Neural cell (in vitro differentiated cells): Measurements from ENCODE around the gene GDPD5. TPM values are rescaled to one million over a fixed set of nuclear protein-coding genes. Genes with fewer than 3 reads are reported as not detected.
A peak's percentile ranks its signal among the peaks of the same experiment; 100 is the strongest.

Source experiments
- H2AFZ ChIP-seq: fragments of 200-600, 300-800 bp; sonication (generic), shearing (Covaris generic); 2 replicates; pipeline ENCODE4 v1.6.0; 2014; ENCODE audit warnings: low read depth, mild to moderate bottlenecking, antibody characterized with exemption, low read length, moderate library complexity
- H3F3A ChIP-seq: fragments of 200-600 bp; shearing (Covaris generic); 2 replicates; pipeline ENCODE4 v1.6.1; 2016; ENCODE audit warnings: mild to moderate bottlenecking, moderate library complexity, mixed read lengths, antibody characterized with exemption, low read length; ENCODE audit not compliant: insufficient read depth, poor library complexity, severe bottlenecking
- H3K27ac ChIP-seq: fragments of 200-600, 300-800 bp; sonication (generic), shearing (Covaris generic); 2 replicates; pipeline ENCODE4 v1.5.1; 2014; ENCODE audit warnings: mild to moderate bottlenecking, low read length, moderate library complexity
- H3K27me3 ChIP-seq: fragments of 300-800, 200-600 bp; sonication (generic), shearing (Covaris generic); 2 replicates; pipeline ENCODE4 v1.6.0; 2014; ENCODE audit warnings: mild to moderate bottlenecking, low read depth, low read length, moderate library complexity; ENCODE audit not compliant: insufficient read depth
- H3K36me3 ChIP-seq: fragments of 300-800, 200-600 bp; sonication (generic), shearing (Covaris generic); 2 replicates; pipeline ENCODE4 v1.5.1; 2014; ENCODE audit warnings: mild to moderate bottlenecking, antibody characterized with exemption, low read length, moderate library complexity; ENCODE audit not compliant: insufficient read depth
- H3K4me2 ChIP-seq: fragments of 300-800, 200-600 bp; sonication (generic), shearing (Covaris generic); 2 replicates; pipeline ENCODE4 v1.6.0; 2014; ENCODE audit warnings: mild to moderate bottlenecking, low read length
- H3K4me3 ChIP-seq: fragments of 300-800, 200-600 bp; sonication (generic), shearing (Covaris generic); 2 replicates; pipeline ENCODE4 v1.5.1; 2014; ENCODE audit warnings: mild to moderate bottlenecking, low read length, moderate library complexity
- H3K79me2 ChIP-seq: fragments of 200-600 bp; shearing (Covaris generic); replicated peaks from 2 replicates; pipeline ENCODE4 v1.6.0; 2014; ENCODE audit warnings: mild to moderate bottlenecking, low read length, moderate library complexity; ENCODE audit not compliant: insufficient read depth
- H3K9ac ChIP-seq: fragments of 300-800, 200-600 bp; sonication (generic), shearing (Covaris generic); 2 replicates; pipeline ENCODE4 v1.6.1; 2016; ENCODE audit warnings: mild to moderate bottlenecking, low read length, mixed read lengths
- H3K9me2 ChIP-seq: fragments of 200-600 bp; shearing (Covaris generic); 2 replicates; pipeline ENCODE4 v1.6.1; 2016; ENCODE audit warnings: mild to moderate bottlenecking, low read length, mixed read lengths; ENCODE audit not compliant: insufficient read depth
- H3K9me3 ChIP-seq: fragments of 200-600, 300-800 bp; sonication (generic), shearing (Covaris generic); 2 replicates; pipeline ENCODE4 v1.6.1; 2016; ENCODE audit warnings: mild to moderate bottlenecking, mixed run types, low read length, moderate library complexity, mixed read lengths
- H4K20me1 ChIP-seq: fragments of 200-600 bp; shearing (Covaris generic); 2 replicates; pipeline ENCODE4 v1.6.1; 2016; ENCODE audit warnings: mild to moderate bottlenecking, mixed run types; ENCODE audit not compliant: insufficient read depth
- EP300 ChIP-seq: fragments of 450-650 bp; conservative IDR thresholded peaks from 2 replicates; pipeline ENCODE4 v1.6.1; 2014; ENCODE audit warnings: antibody characterized with exemption, mild to moderate bottlenecking, moderate library complexity; ENCODE audit not compliant: poor library complexity, severe bottlenecking
- EZH2 ChIP-seq: fragments of 200-600, 300-800 bp; shearing (Covaris generic), sonication (generic); IDR thresholded peaks from 2 replicates; pipeline ENCODE4 v1.6.1; 2014; ENCODE audit warnings: antibody characterized with exemption, low read length, borderline replicate concordance, mild to moderate bottlenecking; ENCODE audit not compliant: insufficient read depth, poor library complexity, severe bottlenecking
- MXI1 ChIP-seq: fragments of 450-650 bp; conservative IDR thresholded peaks from 2 replicates; pipeline ENCODE4 v1.6.1; 2014; ENCODE audit warnings: antibody characterized with exemption, mild to moderate bottlenecking; ENCODE audit not compliant: poor library complexity, severe bottlenecking
- POLR2AphosphoS5 ChIP-seq: IDR thresholded peaks from 2 replicates; pipeline ENCODE4 v1.6.1; 2012
- RAD21 ChIP-seq: fragments of 450-650 bp; conservative IDR thresholded peaks from 2 replicates; pipeline ENCODE4 v1.6.1; 2014; ENCODE audit warnings: antibody characterized with exemption, mild to moderate bottlenecking, moderate library complexity
- SMC3 ChIP-seq: fragments of 450-650 bp; conservative IDR thresholded peaks from 2 replicates; pipeline ENCODE4 v1.6.1; 2014; ENCODE audit warnings: antibody characterized with exemption, mild to moderate bottlenecking, moderate library complexity; ENCODE audit not compliant: poor library complexity
- TAF1 ChIP-seq: IDR thresholded peaks from 2 replicates; pipeline ENCODE4 v1.6.1; 2012; ENCODE audit warnings: low read depth
- polyA plus RNA-seq: library from polyadenylated mRNA; depleted of rRNA; stranded (reverse); fragments of >200 nt; gene quantifications from 2 replicates; pipeline ENCODE4 v1.2.3, GENCODE V29; 2014
- TF ChIP-seq, protein P1 (sequence below): IDR thresholded peaks from 2 replicates; pipeline ENCODE4 v1.6.1; 2012; ENCODE audit warnings: borderline replicate concordance
- TF ChIP-seq, protein P2 (sequence below): fragments of 450-650 bp; IDR thresholded peaks from 2 replicates; pipeline ENCODE4 v1.5.1; 2014; ENCODE audit warnings: antibody characterized with exemption, mild to moderate bottlenecking, moderate library complexity; ENCODE audit not compliant: poor library complexity, severe bottlenecking

The GDPD5 gene
- polyA plus RNA-seq, 1 donor from 2014 or later, result 19.2 TPM

DNA sequence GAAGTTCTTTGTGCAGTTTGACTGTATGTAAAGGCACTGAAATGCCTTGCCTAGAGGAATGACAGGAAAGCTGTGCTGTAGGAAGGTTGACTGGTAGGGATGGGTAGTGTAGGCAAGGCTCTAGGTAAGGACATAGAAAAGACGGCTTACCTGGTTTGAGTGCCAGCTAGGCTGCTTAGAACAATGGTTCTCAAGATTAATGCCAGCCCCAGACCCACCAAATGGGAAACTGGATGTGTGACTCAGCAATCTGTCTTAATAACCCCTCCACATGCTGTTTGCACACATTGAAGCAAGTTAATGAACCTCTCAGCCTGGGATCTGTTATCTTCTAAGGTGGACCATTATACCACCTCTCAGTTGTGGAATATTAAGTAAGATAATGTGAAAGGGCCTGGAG lies 122.7 kb downstream of the GDPD5 start:
- Histone ChIP-seq H3K27me3 (no peaks in the 10 kb centered on the region), H3K36me3 (peaks cover 15% of the 10 kb centered on the region), H3K4me2 (no peak overlapping the region), H3K9me2 (no peaks in the 10 kb centered on the region), H3K27ac (no peak overlapping the region), H4K20me1 (peaks cover 8% of the 10 kb centered on the region), H3K79me2 (peaks cover 50% of the 10 kb centered on the region), H3K4me3 (no peak overlapping the region), H3K9me3 (no peaks in the 10 kb centered on the region), H3F3A (no peaks in the 10 kb centered on the region), H2AFZ (no peak overlapping the region), H3K9ac (no peak overlapping the region)
- TF ChIP-seq, protein P1, sequence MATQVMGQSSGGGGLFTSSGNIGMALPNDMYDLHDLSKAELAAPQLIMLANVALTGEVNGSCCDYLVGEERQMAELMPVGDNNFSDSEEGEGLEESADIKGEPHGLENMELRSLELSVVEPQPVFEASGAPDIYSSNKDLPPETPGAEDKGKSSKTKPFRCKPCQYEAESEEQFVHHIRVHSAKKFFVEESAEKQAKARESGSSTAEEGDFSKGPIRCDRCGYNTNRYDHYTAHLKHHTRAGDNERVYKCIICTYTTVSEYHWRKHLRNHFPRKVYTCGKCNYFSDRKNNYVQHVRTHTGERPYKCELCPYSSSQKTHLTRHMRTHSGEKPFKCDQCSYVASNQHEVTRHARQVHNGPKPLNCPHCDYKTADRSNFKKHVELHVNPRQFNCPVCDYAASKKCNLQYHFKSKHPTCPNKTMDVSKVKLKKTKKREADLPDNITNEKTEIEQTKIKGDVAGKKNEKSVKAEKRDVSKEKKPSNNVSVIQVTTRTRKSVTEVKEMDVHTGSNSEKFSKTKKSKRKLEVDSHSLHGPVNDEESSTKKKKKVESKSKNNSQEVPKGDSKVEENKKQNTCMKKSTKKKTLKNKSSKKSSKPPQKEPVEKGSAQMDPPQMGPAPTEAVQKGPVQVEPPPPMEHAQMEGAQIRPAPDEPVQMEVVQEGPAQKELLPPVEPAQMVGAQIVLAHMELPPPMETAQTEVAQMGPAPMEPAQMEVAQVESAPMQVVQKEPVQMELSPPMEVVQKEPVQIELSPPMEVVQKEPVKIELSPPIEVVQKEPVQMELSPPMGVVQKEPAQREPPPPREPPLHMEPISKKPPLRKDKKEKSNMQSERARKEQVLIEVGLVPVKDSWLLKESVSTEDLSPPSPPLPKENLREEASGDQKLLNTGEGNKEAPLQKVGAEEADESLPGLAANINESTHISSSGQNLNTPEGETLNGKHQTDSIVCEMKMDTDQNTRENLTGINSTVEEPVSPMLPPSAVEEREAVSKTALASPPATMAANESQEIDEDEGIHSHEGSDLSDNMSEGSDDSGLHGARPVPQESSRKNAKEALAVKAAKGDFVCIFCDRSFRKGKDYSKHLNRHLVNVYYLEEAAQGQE, result no peak
- TF ChIP-seq, protein P2, sequence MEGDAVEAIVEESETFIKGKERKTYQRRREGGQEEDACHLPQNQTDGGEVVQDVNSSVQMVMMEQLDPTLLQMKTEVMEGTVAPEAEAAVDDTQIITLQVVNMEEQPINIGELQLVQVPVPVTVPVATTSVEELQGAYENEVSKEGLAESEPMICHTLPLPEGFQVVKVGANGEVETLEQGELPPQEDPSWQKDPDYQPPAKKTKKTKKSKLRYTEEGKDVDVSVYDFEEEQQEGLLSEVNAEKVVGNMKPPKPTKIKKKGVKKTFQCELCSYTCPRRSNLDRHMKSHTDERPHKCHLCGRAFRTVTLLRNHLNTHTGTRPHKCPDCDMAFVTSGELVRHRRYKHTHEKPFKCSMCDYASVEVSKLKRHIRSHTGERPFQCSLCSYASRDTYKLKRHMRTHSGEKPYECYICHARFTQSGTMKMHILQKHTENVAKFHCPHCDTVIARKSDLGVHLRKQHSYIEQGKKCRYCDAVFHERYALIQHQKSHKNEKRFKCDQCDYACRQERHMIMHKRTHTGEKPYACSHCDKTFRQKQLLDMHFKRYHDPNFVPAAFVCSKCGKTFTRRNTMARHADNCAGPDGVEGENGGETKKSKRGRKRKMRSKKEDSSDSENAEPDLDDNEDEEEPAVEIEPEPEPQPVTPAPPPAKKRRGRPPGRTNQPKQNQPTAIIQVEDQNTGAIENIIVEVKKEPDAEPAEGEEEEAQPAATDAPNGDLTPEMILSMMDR, result no peak
- TF ChIP-seq EP300, result no peak

DNA sequence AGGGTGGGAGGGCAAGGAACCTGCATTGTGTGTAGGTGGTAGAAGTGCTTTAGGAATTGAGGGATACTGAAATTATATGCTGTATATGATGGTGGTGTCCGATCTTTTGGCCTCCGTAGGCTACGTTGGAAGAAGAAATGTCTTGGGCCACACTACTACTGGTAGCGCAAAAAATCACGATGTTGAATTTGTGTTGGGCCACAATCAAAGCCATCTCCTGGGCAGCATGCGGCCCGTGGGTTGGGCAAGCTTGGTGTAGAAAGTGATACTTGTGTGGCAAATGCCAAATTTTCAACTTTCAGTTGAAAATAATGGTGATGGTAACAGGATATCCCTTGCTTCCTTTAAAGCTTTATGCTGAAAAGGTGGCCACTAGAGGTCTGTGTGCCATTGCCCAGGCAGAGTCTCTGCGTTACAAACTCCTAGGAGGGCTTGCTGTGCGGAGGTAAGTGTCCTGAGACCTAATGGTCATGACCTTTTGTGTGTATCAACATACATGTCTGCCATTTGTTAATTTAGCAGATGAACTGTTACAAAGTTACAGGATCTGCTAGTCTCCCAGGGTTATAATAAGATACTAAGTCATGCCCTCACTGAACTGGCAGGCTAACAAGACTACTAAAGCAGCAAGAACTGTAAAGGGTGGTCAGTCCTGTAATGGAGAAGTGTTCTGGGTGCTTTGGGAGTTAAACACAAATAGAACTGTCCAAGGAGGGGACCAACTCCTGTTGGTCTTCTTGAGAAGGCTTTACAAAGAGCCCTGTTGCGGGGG lies 123.6 kb downstream of the GDPD5 start:
- Histone ChIP-seq H3K4me2 (peak overlapping the region; percentile 93), H3K36me3 (peaks cover 15% of the 10 kb centered on the region), H3K9me3 (no peaks in the 10 kb centered on the region), H3K27ac (no peak overlapping the region), H3K79me2 (peaks cover 49% of the 10 kb centered on the region), H4K20me1 (peaks cover 8% of the 10 kb centered on the region), H3F3A (no peaks in the 10 kb centered on the region), H3K27me3 (no peaks in the 10 kb centered on the region), H2AFZ (no peak overlapping the region), H3K9me2 (no peaks in the 10 kb centered on the region), H3K9ac (no peak overlapping the region), H3K4me3 (peak overlapping the region; percentile 85)
- TF ChIP-seq EP300, result no peak
- no peak for TF ChIP-seq MXI1
- no peak for TF ChIP-seq POLR2AphosphoS5
- TF ChIP-seq TAF1, result no peak
- TF ChIP-seq, protein P1, result no peak
- TF ChIP-seq EZH2, result no peak
- TF ChIP-seq RAD21, result no peak
- TF ChIP-seq, protein P2, result no peak
- no peak for TF ChIP-seq SMC3
